Retinal pigment epithelial cell (primary cell): ENCODE data around the gene UBE2F.

Source experiments
- DNase-seq: peaks from one replicate; pipeline ENCODE4 v3.0.0-alpha.2; 2010; ENCODE audit warnings: low read depth
- H3K4me3 ChIP-seq: 2 replicates; pipeline ENCODE4 v1.5.1; 2011; ENCODE audit warnings: mild to moderate bottlenecking, low read length, control low read depth, moderate library complexity
- CTCF ChIP-seq: conservative IDR thresholded peaks from 2 replicates; pipeline ENCODE4 v1.5.1; 2011; ENCODE audit warnings: low read depth, low read length, control low read depth, inconsistent platforms

The UBE2F gene

GRCh38 chr2:238084761-238085160 lies 117.9 kb downstream of the UBE2F start:
- no peak for DNase-seq

GRCh38 chr2:238085899-238086298 lies 119.1 kb downstream of the UBE2F start:
- H3K4me3 ChIP-seq, result no peak overlapping the region
- no peak for TF ChIP-seq CTCF

More at GRCh38 chr2:238084761-238085160, 117.9 kb downstream of the UBE2F start:
- no peak for TF ChIP-seq CTCF
- no peak overlapping the region for H3K4me3 ChIP-seq

GRCh38 chr2:238087211-238087610 lies 120.4 kb downstream of the UBE2F start:
- no peak for TF ChIP-seq CTCF
- H3K4me3 ChIP-seq, result no peak overlapping the region

More at GRCh38 chr2:238085899-238086298, 119.1 kb downstream of the UBE2F start:
- DNase-seq, result no peak

GRCh38 chr2:238090887-238091286 lies 124.1 kb downstream of the UBE2F start:
- DNase-seq, result no peak
- no peak for TF ChIP-seq CTCF
- H3K4me3 ChIP-seq, result no peak overlapping the region

More at GRCh38 chr2:238087211-238087610, 120.4 kb downstream of the UBE2F start:
- DNase-seq, result no peak

GRCh38 chr2:238091436-238092060 lies 124.7 kb downstream of the UBE2F start:
- DNase-seq, result no peak
- TF ChIP-seq CTCF, result no peak
- H3K4me3 ChIP-seq, result no peak overlapping the region
